Mammary epithelial cell (primary cell): ENCODE results near the gene EXOC4.
A peak's percentile ranks its signal among the peaks of the same experiment; 100 is the strongest.

Experiments used
- EZH2 ChIP-seq: IDR thresholded peaks from 2 replicates; pipeline ENCODE4 v1.6.1; 2012; ENCODE audit warnings: low read length, inconsistent platforms, borderline replicate concordance
- TF ChIP-seq, protein P1 (sequence below), 2 donors: IDR thresholded peaks in 1 of 2; conservative IDR thresholded peaks in 1 of 2; 2 replicates each; pipeline ENCODE4 v1.5.1; 2011 to 2012; ENCODE audit warnings: inconsistent platforms in 2 of 2, low read length in 2 of 2, mild to moderate bottlenecking in 2 of 2, control low read depth in 1 of 2, low read depth in 1 of 2; ENCODE audit not compliant: insufficient read depth in 1 of 2; ENCODE audit errors: extremely low read depth in 1 of 2

DNA sequence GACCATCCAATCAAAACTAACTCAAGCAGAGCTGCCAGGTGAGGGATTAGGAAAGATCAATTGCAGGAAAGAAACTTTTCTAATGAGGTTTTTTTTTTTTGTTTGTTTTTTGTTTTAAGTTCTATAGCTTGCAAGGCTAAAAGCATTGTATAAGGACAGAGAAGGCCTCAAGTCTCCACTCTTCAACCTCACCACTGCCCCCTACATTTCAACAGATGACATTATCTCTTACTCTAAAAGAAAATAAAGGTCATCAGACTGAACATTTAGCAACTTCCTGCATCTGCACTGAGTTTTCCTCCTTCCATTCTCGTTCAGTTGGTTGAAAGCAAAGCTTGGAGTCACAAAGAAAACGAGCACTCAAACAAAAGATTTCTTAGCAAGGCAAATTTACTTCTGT lies 45.2 kb upstream of the EXOC4 start:
- TF ChIP-seq, protein P1, sequence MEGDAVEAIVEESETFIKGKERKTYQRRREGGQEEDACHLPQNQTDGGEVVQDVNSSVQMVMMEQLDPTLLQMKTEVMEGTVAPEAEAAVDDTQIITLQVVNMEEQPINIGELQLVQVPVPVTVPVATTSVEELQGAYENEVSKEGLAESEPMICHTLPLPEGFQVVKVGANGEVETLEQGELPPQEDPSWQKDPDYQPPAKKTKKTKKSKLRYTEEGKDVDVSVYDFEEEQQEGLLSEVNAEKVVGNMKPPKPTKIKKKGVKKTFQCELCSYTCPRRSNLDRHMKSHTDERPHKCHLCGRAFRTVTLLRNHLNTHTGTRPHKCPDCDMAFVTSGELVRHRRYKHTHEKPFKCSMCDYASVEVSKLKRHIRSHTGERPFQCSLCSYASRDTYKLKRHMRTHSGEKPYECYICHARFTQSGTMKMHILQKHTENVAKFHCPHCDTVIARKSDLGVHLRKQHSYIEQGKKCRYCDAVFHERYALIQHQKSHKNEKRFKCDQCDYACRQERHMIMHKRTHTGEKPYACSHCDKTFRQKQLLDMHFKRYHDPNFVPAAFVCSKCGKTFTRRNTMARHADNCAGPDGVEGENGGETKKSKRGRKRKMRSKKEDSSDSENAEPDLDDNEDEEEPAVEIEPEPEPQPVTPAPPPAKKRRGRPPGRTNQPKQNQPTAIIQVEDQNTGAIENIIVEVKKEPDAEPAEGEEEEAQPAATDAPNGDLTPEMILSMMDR (conservative IDR thresholded peaks at IDR 0.05 in 1 of 2, IDR thresholded peaks at IDR 0.05 in 1 of 2; ENCODE audit: extremely low read depth in 1 of 2, insufficient read depth in 1 of 2, low read depth in 1 of 2, low read length in 2 of 2) = peak; percentile 17 to 22
- TF ChIP-seq EZH2 = no peak
